HepG2 (cell line): ENCODE results near the gene VWA5B1. TPM values are rescaled to one million over a fixed set of nuclear protein-coding genes. Genes with fewer than 3 reads are reported as not detected.

Source experiments
- ATAC-seq: fragments of 200-7000 bp; cut with Tn5 transposase; 3 replicates; pipeline ENCODE4 v1.9.1; 2020; ENCODE audit warnings: mild to moderate bottlenecking, moderate library complexity
- BruUV-seq: library from RNA; stranded (reverse); fragments of 400-500 nt; replicated peaks from 2 replicates; lab custom pipeline; 2021; lab: Mats Ljungman, UMichigan
- CTCF ChIA-PET: fragments of 300-600 bp; formaldehyde crosslinking; extraction: SDS; loops from one replicate; lab custom pipeline; 2021; ENCODE audit warnings: low total read pairs, inconsistent platforms, low intra/inter-chr PET ratio; lab: Yijun Ruan, JAX
- POLR2A ChIA-PET: fragments of 350-600 bp; sonication (Branson Sonifier 250); formaldehyde crosslinking; loops from one replicate; lab custom pipeline; 2020; ENCODE audit warnings: antibody characterized with exemption, inconsistent platforms; lab: Yijun Ruan, JAX
- DNase-seq: peaks from one replicate; pipeline ENCODE4 v3.0.0-alpha.2; 2015; ENCODE audit warnings: low spot score
- FAIRE-seq: peaks from 3 replicates; lab custom pipeline; 2011; peaks lifted over from hg19 to GRCh38; lab: Jason Lieb, UNC
- H2AFZ ChIP-seq: one replicate; pipeline ENCODE4 v1.6.1; 2011; ENCODE audit warnings: low read length, inconsistent platforms
- H3K27ac ChIP-seq: fragments of 300-600 bp; 3 replicates; pipeline ENCODE4 v1.8.0; 2011; ENCODE audit warnings: mixed run types, mild to moderate bottlenecking, mixed read lengths, low read length, inconsistent platforms; ENCODE audit not compliant: insufficient read depth; ENCODE audit errors: extremely low read length
- H3K27me3 ChIP-seq, 2 experiments: fragments of 200-600 bp in 1 of 2; 2 replicates in 1 of 2; 3 replicates in 1 of 2; pipeline versions ENCODE4 v1.6.0 to v1.8.0; 2011; ENCODE audit warnings: low read length in 2 of 2, mild to moderate bottlenecking in 2 of 2, moderate library complexity in 2 of 2, inconsistent platforms in 1 of 2; ENCODE audit not compliant: insufficient read depth in 2 of 2, control insufficient read depth in 1 of 2
- H3K36me3 ChIP-seq, 2 experiments: fragments of 200-600 bp in 1 of 2; replicated peaks in 1 of 2; 2 replicates in 1 of 2; 3 replicates in 1 of 2; pipeline versions ENCODE4 v1.5.1 to v1.8.0; 2011; ENCODE audit warnings: low read length in 2 of 2, inconsistent platforms in 1 of 2; ENCODE audit not compliant: insufficient read depth in 2 of 2, control insufficient read depth in 1 of 2
- H3K4me1 ChIP-seq: 2 replicates; pipeline ENCODE4 v1.5.1; 2012; ENCODE audit warnings: low read length, inconsistent platforms; ENCODE audit not compliant: insufficient read depth
- H3K4me2 ChIP-seq: 2 replicates; pipeline ENCODE4 v1.6.0; 2011; ENCODE audit warnings: low read depth, low read length, inconsistent platforms
- H3K4me3 ChIP-seq, 3 experiments: fragments of 200-600 bp in 1 of 3; sonication (generic), shearing (Covaris generic) in 1 of 3; replicated peaks in 1 of 3; 2 replicates each; pipeline ENCODE4 v1.5.1; 2011 to 2016; ENCODE audit warnings: low read length in 3 of 3, inconsistent platforms in 2 of 3, low read depth in 2 of 3, mild to moderate bottlenecking in 2 of 3, control low read depth in 1 of 3, mixed read lengths in 1 of 3; ENCODE audit not compliant: insufficient read depth in 1 of 3
- H3K79me2 ChIP-seq: one replicate; pipeline ENCODE4 v1.6.1; 2011; ENCODE audit warnings: low read length, inconsistent platforms; ENCODE audit not compliant: insufficient read depth
- H3K9ac ChIP-seq: 2 replicates; pipeline ENCODE4 v1.6.0; 2011; ENCODE audit warnings: mild to moderate bottlenecking, low read depth, low read length, inconsistent platforms; ENCODE audit not compliant: insufficient read depth
- H3K9me3 ChIP-seq: 2 replicates; pipeline ENCODE4 v1.5.1; 2012; ENCODE audit warnings: mild to moderate bottlenecking, low read length
- H4K20me1 ChIP-seq: 2 replicates; pipeline ENCODE4 v1.6.0; 2011; ENCODE audit warnings: inconsistent platforms, mild to moderate bottlenecking, low read length, moderate library complexity; ENCODE audit not compliant: insufficient read depth
- CREB1 ChIP-seq, 2 experiments: fragments of 450-650 bp in 1 of 2; IDR thresholded peaks; 2 replicates each; pipeline ENCODE4 v1.6.1; 2016 to 2017; ENCODE audit warnings: control low read depth in 1 of 2, mild to moderate bottlenecking in 1 of 2, missing compliant biosample characterization in 1 of 2, missing genetic modification characterization in 1 of 2
- CSRNP1 ChIP-seq: sonication (generic); formaldehyde crosslinking; IDR thresholded peaks from 2 replicates; pipeline ENCODE4 v1.8.1; 2023; ENCODE audit warnings: mild to moderate bottlenecking, missing genetic modification reagents
- MAFK ChIP-seq, 2 experiments: IDR thresholded peaks in 1 of 2; conservative IDR thresholded peaks in 1 of 2; 2 replicates each; pipeline ENCODE4 v1.6.1; 2011; ENCODE audit warnings: improper control_type of control experiment in 2 of 2, low read length in 2 of 2
- TFE3 ChIP-seq: IDR thresholded peaks from 2 replicates; pipeline ENCODE4 v1.6.1; 2016
- WGBS: methylation state at CpG from one replicate; pipeline ENCODE4 v1.1.6; 2017; ENCODE audit warnings: low lambda C conversion rate; 5-methylcytosine and 5-hydroxymethylcytosine counted together
- in situ Hi-C: cut with HindIII; loops from 2 replicates; pipeline ENCODE4 v1.10.0; 2017; ENCODE audit warnings: low pct_unique_long_range_greater_than_20kb; ENCODE audit not compliant: extremely low pct_ligation_motif_present
- intact Hi-C: fragments of 100-400 bp; cut with micrococcal nuclease; formaldehyde crosslinking; loops from one replicate; pipeline ENCODE4 v1.10.0; 2022; ENCODE audit not compliant: unreplicated experiment
- polyA plus RNA-seq, 8 experiments: library from polyadenylated mRNA; depleted of rRNA in 3 of 8; stranded (reverse) in 7 of 8; unstranded in 1 of 8; fragments of >200 nt; fragmentation: Illumina TruSeq in 4 of 8; extraction: Trizol in 4 of 8; gene quantifications; 2 replicates each; pipeline versions ENCODE4 v1.2.1 to v1.2.3, GENCODE V29; 2011 to 2016; ENCODE audit warnings: low read depth in 4 of 8, missing spikeins in 1 of 8, mixed read lengths in 1 of 8; ENCODE audit not compliant: insufficient read depth in 1 of 8
- total RNA-seq, 5 experiments: library from RNA; depleted of rRNA; stranded (reverse); fragments of >200 nt; fragmentation: Illumina TruSeq; extraction: Trizol; gene quantifications; 2 replicates each; pipeline ENCODE4 v1.2.3, GENCODE V29; 2016; ENCODE audit warnings: low read depth in 1 of 5

The VWA5B1 gene
- total and polyA plus RNA-seq, 2 of the 13 experiments (the other 11 are each of a cell fraction or from before 2014, with no cell fraction given): not detected

- no peaks in the 10 kb centered on the region for H3K79me2 ChIP-seq
- no peaks in the 10 kb centered on the region for H3K36me3 ChIP-seq
- no peak overlapping the region for H3K27ac ChIP-seq
- FAIRE-seq (no peak), ATAC-seq (no peak), DNase-seq (no peak)
- peaks cover 8 to 47% of the 10 kb centered on the region in 2 experiments for H3K27me3 ChIP-seq
- no peak overlapping the region for H3K4me3 ChIP-seq
- no TSS peak for BruUV-seq
- no peak overlapping the region for H2AFZ ChIP-seq
- intact Hi-C loops: no loop called here
- no peak overlapping the region for H3K4me2 ChIP-seq
- H3K9me3 ChIP-seq: no peaks in the 10 kb centered on the region
- no peaks in the 10 kb centered on the region for H4K20me1 ChIP-seq
- in situ Hi-C loops: no loop called here
- CTCF ChIA-PET: no interaction called here
- H3K9ac ChIP-seq: no peak overlapping the region
- H3K4me1 ChIP-seq: no peaks in the 10 kb centered on the region
- POLR2A ChIA-PET: no interaction called here
- 21% methylated on average over 3 of the region's 3 CpGs for WGBS
- TF ChIP-seq MAFK (conservative IDR thresholded peaks at IDR 0.05 in 1 of 2, IDR thresholded peaks at IDR 0.05 in 1 of 2; ENCODE audit: low read length in 2 of 2) (peak in 1 of 2 experiments; percentile 44; a peak in 1 of 4 replicates), CSRNP1 (no peak)
Measured at GRCh38 chr1:20325844-20326420, 35.3 kb downstream of the VWA5B1 start.

- intact Hi-C loops: no loop called here
- H3K4me3 ChIP-seq: no peak overlapping the region
- H2AFZ ChIP-seq: no peak overlapping the region
- no peak overlapping the region for H3K27ac ChIP-seq
- H3K4me2 ChIP-seq: no peak overlapping the region
- H3K27me3 ChIP-seq: peaks cover 4 to 37% of the 10 kb centered on the region in 2 experiments
- no peak overlapping the region for H3K9ac ChIP-seq
- H3K4me1 ChIP-seq: no peaks in the 10 kb centered on the region
- H4K20me1 ChIP-seq: no peaks in the 10 kb centered on the region
- FAIRE-seq (no peak), ATAC-seq (no peak), DNase-seq (no peak)
- H3K79me2 ChIP-seq: no peaks in the 10 kb centered on the region
- ChIA-PET POLR2A (no interaction called here), CTCF (no interaction called here)
- no peak for TF ChIP-seq TFE3 (CRISPR knock-in tag)
- peak; percentile 78 for TF ChIP-seq CREB1 (IDR thresholded peaks at IDR 0.05)
- TF ChIP-seq CREB1 (CRISPR knock-in tag; IDR thresholded peaks at IDR 0.05): no peak
- in situ Hi-C loops: no loop called here
- WGBS: under 1% methylated on average over 6 of the region's 6 CpGs
- BruUV-seq: no TSS peak
- no peaks in the 10 kb centered on the region for H3K9me3 ChIP-seq
- H3K36me3 ChIP-seq: no peaks in the 10 kb centered on the region
Measured at GRCh38 chr1:20327467-20327866, 36.8 kb downstream of the VWA5B1 start.
